ENCODE results near the gene PPP6R3. TPM values are rescaled to one million over a fixed set of nuclear protein-coding genes. Genes with fewer than 3 reads are reported as not detected.
"Not testable (repeated sequence)": the region's sequence is repeated elsewhere in the genome, so short reads cannot be mapped to it uniquely, and the experiment has no call there.

The PPP6R3 gene
- polyA plus RNA-seq, 4 donors = 30.5 to 68.7 (median 39.1) TPM

- peaks cover 0 to 95% (median 19%) of the 10 kb centered on the region in 3 donors for H3K36me3 ChIP-seq (ENCODE audit: control insufficient read depth in 3 of 3, insufficient read depth in 2 of 3, low read depth in 1 of 3, low read length in 3 of 3)
- 88 to 90% (median 89%) methylated on average over 24 of the region's 24 CpGs for WGBS, 3 donors
- H3K4me3 ChIP-seq (ENCODE audit: low read depth in 1 of 3, low read length in 3 of 3) = no peak overlapping the region
- H3K27ac ChIP-seq (ENCODE audit: low read depth in 1 of 3, low read length in 2 of 3) = no peak overlapping the region
- FAIRE-seq = no peak
- H3K4me1 ChIP-seq (ENCODE audit: control insufficient read depth in 3 of 3, insufficient read depth in 2 of 3, low read depth in 1 of 3, low read length in 2 of 3) = no peaks in the 10 kb centered on the region
- H3K27me3 ChIP-seq (ENCODE audit: control insufficient read depth in 3 of 3, insufficient read depth in 3 of 3, low read length in 3 of 3) = no peaks in the 10 kb centered on the region
- H3K9me3 ChIP-seq (ENCODE audit: control insufficient read depth in 2 of 2, insufficient read depth in 1 of 2, low read depth in 1 of 2, low read length in 1 of 2) = peaks cover 0 to 25% of the 10 kb centered on the region in 2 donors
- DNase-seq = no peak
These were observed 28.4 kb upstream of the PPP6R3 start for GRCh38 chr11:68431984-68432645.

- Histone ChIP-seq H3K4me3 (ENCODE audit: low read depth in 1 of 3, low read length in 3 of 3) (no peak overlapping the region), H3K9me3 (ENCODE audit: control insufficient read depth in 2 of 2, insufficient read depth in 1 of 2, low read depth in 1 of 2, low read length in 1 of 2) (peaks cover 0 to 19% of the 10 kb centered on the region in 2 donors), H3K4me1 (ENCODE audit: control insufficient read depth in 3 of 3, insufficient read depth in 2 of 3, low read depth in 1 of 3, low read length in 2 of 3) (no peaks in the 10 kb centered on the region), H3K36me3 (ENCODE audit: control insufficient read depth in 3 of 3, insufficient read depth in 2 of 3, low read depth in 1 of 3, low read length in 3 of 3) (peaks cover 0 to 95% (median 19%) of the 10 kb centered on the region in 3 donors), H3K27me3 (ENCODE audit: control insufficient read depth in 3 of 3, insufficient read depth in 3 of 3, low read length in 3 of 3) (no peaks in the 10 kb centered on the region), H3K27ac (ENCODE audit: low read depth in 1 of 3, low read length in 2 of 3) (no peak overlapping the region)
- WGBS, 3 donors = 89 to 93% (median 92%) methylated on average over 17 of the region's 17 CpGs
- DNase-seq = no peak
- no peak for FAIRE-seq
These were observed 27.7 kb upstream of the PPP6R3 start for GRCh38 chr11:68432874-68433273.

GRCh38 chr11:68433541-68433940, 27.0 kb upstream of the PPP6R3 start:
- FAIRE-seq = no peak
- Histone ChIP-seq H3K36me3 (ENCODE audit: control insufficient read depth in 3 of 3, insufficient read depth in 2 of 3, low read depth in 1 of 3, low read length in 3 of 3) (peaks cover 0 to 95% (median 18%) of the 10 kb centered on the region in 3 donors), H3K27me3 (ENCODE audit: control insufficient read depth in 3 of 3, insufficient read depth in 3 of 3, low read length in 3 of 3) (no peaks in the 10 kb centered on the region), H3K4me3 (ENCODE audit: low read depth in 1 of 3, low read length in 3 of 3) (no peak overlapping the region), H3K4me1 (ENCODE audit: control insufficient read depth in 3 of 3, insufficient read depth in 2 of 3, low read depth in 1 of 3, low read length in 2 of 3) (no peaks in the 10 kb centered on the region), H3K9me3 (ENCODE audit: control insufficient read depth in 2 of 2, insufficient read depth in 1 of 2, low read depth in 1 of 2, low read length in 1 of 2) (peaks cover 0 to 13% of the 10 kb centered on the region in 2 donors), H3K27ac (ENCODE audit: low read depth in 1 of 3, low read length in 2 of 3) (no peak overlapping the region)
- WGBS, 3 donors = 94 to 97% (median 94%) methylated on average over 31 of the region's 31 CpGs
- no peak for DNase-seq

GRCh38 chr11:68434159-68434558, 26.4 kb upstream of the PPP6R3 start:
- DNase-seq; H3K27ac ChIP-seq (ENCODE audit: low read depth in 1 of 3, low read length in 2 of 3); H3K9me3 ChIP-seq (ENCODE audit: control insufficient read depth in 2 of 2, insufficient read depth in 1 of 2, low read depth in 1 of 2, low read length in 1 of 2); H3K4me3 ChIP-seq (ENCODE audit: low read depth in 1 of 3, low read length in 3 of 3); H3K27me3 ChIP-seq (ENCODE audit: control insufficient read depth in 3 of 3, insufficient read depth in 3 of 3, low read length in 3 of 3); H3K4me1 ChIP-seq (ENCODE audit: control insufficient read depth in 3 of 3, insufficient read depth in 2 of 3, low read depth in 1 of 3, low read length in 2 of 3); FAIRE-seq: not testable (repeated sequence)
- H3K36me3 ChIP-seq (ENCODE audit: control insufficient read depth in 3 of 3, insufficient read depth in 2 of 3, low read depth in 1 of 3, low read length in 3 of 3) = peaks cover 0 to 95% (median 21%) of the 10 kb centered on the region in 3 donors
- WGBS, 3 donors = 90 to 93% (median 93%) methylated on average over 5 of the region's 5 CpGs

- Histone ChIP-seq H3K4me3 (ENCODE audit: low read depth in 1 of 3, low read length in 3 of 3) (no peak overlapping the region), H3K4me1 (ENCODE audit: control insufficient read depth in 3 of 3, insufficient read depth in 2 of 3, low read depth in 1 of 3, low read length in 2 of 3) (no peaks in the 10 kb centered on the region), H3K9me3 (ENCODE audit: control insufficient read depth in 2 of 2, insufficient read depth in 1 of 2, low read depth in 1 of 2, low read length in 1 of 2) (no peaks in the 10 kb centered on the region), H3K36me3 (ENCODE audit: control insufficient read depth in 3 of 3, insufficient read depth in 2 of 3, low read depth in 1 of 3, low read length in 3 of 3) (peaks cover 0 to 99% (median 16%) of the 10 kb centered on the region in 3 donors), H3K27me3 (ENCODE audit: control insufficient read depth in 3 of 3, insufficient read depth in 3 of 3, low read length in 3 of 3) (no peaks in the 10 kb centered on the region), H3K27ac (ENCODE audit: low read depth in 1 of 3, low read length in 2 of 3) (no peak overlapping the region)
- DNase-seq = no peak
- 90 to 92% (median 91%) methylated on average over 16 of the region's 16 CpGs for WGBS, 3 donors
- no peak for FAIRE-seq
These were observed 24.2 kb upstream of the PPP6R3 start for GRCh38 chr11:68436162-68436888.

- Histone ChIP-seq H3K36me3 (ENCODE audit: control insufficient read depth in 3 of 3, insufficient read depth in 2 of 3, low read depth in 1 of 3, low read length in 3 of 3) (peaks cover 0 to 97% (median 14%) of the 10 kb centered on the region in 3 donors), H3K27me3 (ENCODE audit: control insufficient read depth in 3 of 3, insufficient read depth in 3 of 3, low read length in 3 of 3) (no peaks in the 10 kb centered on the region), H3K4me3 (ENCODE audit: low read depth in 1 of 3, low read length in 3 of 3) (no peak overlapping the region), H3K9me3 (ENCODE audit: control insufficient read depth in 2 of 2, insufficient read depth in 1 of 2, low read depth in 1 of 2, low read length in 1 of 2) (no peaks in the 10 kb centered on the region), H3K4me1 (ENCODE audit: control insufficient read depth in 3 of 3, insufficient read depth in 2 of 3, low read depth in 1 of 3, low read length in 2 of 3) (no peaks in the 10 kb centered on the region), H3K27ac (ENCODE audit: low read depth in 1 of 3, low read length in 2 of 3) (peak overlapping the region in 1 of 3 donors; percentile 13)
- WGBS, 3 donors = 84 to 88% (median 88%) methylated on average over 29 to 34 of the region's 34 CpGs
- DNase-seq (no peak), FAIRE-seq (no peak)
These were observed 23.3 kb upstream of the PPP6R3 start for GRCh38 chr11:68436985-68437926.

GRCh38 chr11:68437927-68438657, 22.5 kb upstream of the PPP6R3 start:
- Histone ChIP-seq H3K27ac (ENCODE audit: low read depth in 1 of 3, low read length in 2 of 3) (no peak overlapping the region), H3K9me3 (ENCODE audit: control insufficient read depth in 2 of 2, insufficient read depth in 1 of 2, low read depth in 1 of 2, low read length in 1 of 2) (no peaks in the 10 kb centered on the region), H3K4me1 (ENCODE audit: control insufficient read depth in 3 of 3, insufficient read depth in 2 of 3, low read depth in 1 of 3, low read length in 2 of 3) (no peaks in the 10 kb centered on the region), H3K27me3 (ENCODE audit: control insufficient read depth in 3 of 3, insufficient read depth in 3 of 3, low read length in 3 of 3) (no peaks in the 10 kb centered on the region), H3K4me3 (ENCODE audit: low read depth in 1 of 3, low read length in 3 of 3) (no peak overlapping the region), H3K36me3 (ENCODE audit: control insufficient read depth in 3 of 3, insufficient read depth in 2 of 3, low read depth in 1 of 3, low read length in 3 of 3) (peaks cover 0 to 97% (median 11%) of the 10 kb centered on the region in 3 donors)
- DNase-seq (no peak), FAIRE-seq (no peak)
- 94 to 95% (median 94%) methylated on average over 28 to 34 of the region's 34 CpGs for WGBS, 3 donors
